IMR-90 (cell line): ENCODE measurements around the gene RAB8A.

Source experiments
- BHLHE40 ChIP-seq: fragments of 150-350 bp; IDR thresholded peaks from 2 replicates; pipeline ENCODE4 v1.6.1; 2016; ENCODE audit warnings: mild to moderate bottlenecking, low read depth, low read length
- CTCF ChIP-seq: conservative IDR thresholded peaks from 2 replicates; pipeline ENCODE4 v1.5.1; 2012; ENCODE audit warnings: mild to moderate bottlenecking, low read depth, low read length, improper control_type of control experiment
- ELK1 ChIP-seq: fragments of 150-350 bp; IDR thresholded peaks from 2 replicates; pipeline ENCODE4 v1.6.1; 2016; ENCODE audit warnings: low read depth, mild to moderate bottlenecking, low read length, moderate library complexity, borderline replicate concordance
- MAFK ChIP-seq: IDR thresholded peaks from 2 replicates; pipeline ENCODE4 v1.6.1; 2012; ENCODE audit warnings: low read depth, low read length, improper control_type of control experiment
- MXI1 ChIP-seq: IDR thresholded peaks from 2 replicates; pipeline ENCODE4 v1.6.1; 2012; ENCODE audit warnings: low read depth, mild to moderate bottlenecking, low read length, moderate library complexity, borderline replicate concordance
- POLR2A ChIP-seq: IDR thresholded peaks from 2 replicates; pipeline ENCODE4 v1.6.1; 2012; ENCODE audit warnings: mild to moderate bottlenecking, low read depth, low read length
- RCOR1 ChIP-seq: IDR thresholded peaks from 2 replicates; pipeline ENCODE4 v1.6.1; 2012; ENCODE audit warnings: mild to moderate bottlenecking, low read length, improper control_type of control experiment; ENCODE audit not compliant: insufficient replicate concordance
- RFX5 ChIP-seq: IDR thresholded peaks from 2 replicates; pipeline ENCODE4 v1.8.0; 2012; ENCODE audit warnings: low read depth, mild to moderate bottlenecking, low read length, moderate library complexity
- SMC3 ChIP-seq: fragments of 150-350 bp; IDR thresholded peaks from 2 replicates; pipeline ENCODE4 v1.6.1; 2016; ENCODE audit warnings: low read depth, mild to moderate bottlenecking, antibody characterized with exemption, low read length, moderate library complexity
- USF2 ChIP-seq: fragments of 150-350 bp; IDR thresholded peaks from 2 replicates; pipeline ENCODE4 v1.6.1; 2017; ENCODE audit warnings: mild to moderate bottlenecking, antibody characterized with exemption, low read length, low read depth

GRCh38 chr19:16091546-16092475 lies 19.9 kb upstream of the RAB8A start:
- no peak for TF ChIP-seq CTCF
- TF ChIP-seq MAFK = no peak
- TF ChIP-seq ELK1 = no peak
- no peak for TF ChIP-seq USF2
- no peak for TF ChIP-seq POLR2A
- TF ChIP-seq BHLHE40 = no peak
- no peak for TF ChIP-seq RCOR1
- TF ChIP-seq RFX5 = no peak
- no peak for TF ChIP-seq SMC3
- TF ChIP-seq MXI1 = no peak
